Measurements from ENCODE around the gene TCF12.

- TF ChIP-seq, protein P1, sequence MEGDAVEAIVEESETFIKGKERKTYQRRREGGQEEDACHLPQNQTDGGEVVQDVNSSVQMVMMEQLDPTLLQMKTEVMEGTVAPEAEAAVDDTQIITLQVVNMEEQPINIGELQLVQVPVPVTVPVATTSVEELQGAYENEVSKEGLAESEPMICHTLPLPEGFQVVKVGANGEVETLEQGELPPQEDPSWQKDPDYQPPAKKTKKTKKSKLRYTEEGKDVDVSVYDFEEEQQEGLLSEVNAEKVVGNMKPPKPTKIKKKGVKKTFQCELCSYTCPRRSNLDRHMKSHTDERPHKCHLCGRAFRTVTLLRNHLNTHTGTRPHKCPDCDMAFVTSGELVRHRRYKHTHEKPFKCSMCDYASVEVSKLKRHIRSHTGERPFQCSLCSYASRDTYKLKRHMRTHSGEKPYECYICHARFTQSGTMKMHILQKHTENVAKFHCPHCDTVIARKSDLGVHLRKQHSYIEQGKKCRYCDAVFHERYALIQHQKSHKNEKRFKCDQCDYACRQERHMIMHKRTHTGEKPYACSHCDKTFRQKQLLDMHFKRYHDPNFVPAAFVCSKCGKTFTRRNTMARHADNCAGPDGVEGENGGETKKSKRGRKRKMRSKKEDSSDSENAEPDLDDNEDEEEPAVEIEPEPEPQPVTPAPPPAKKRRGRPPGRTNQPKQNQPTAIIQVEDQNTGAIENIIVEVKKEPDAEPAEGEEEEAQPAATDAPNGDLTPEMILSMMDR (conservative IDR thresholded peaks at IDR 0.05; ENCODE audit: low read length), result no peak
- no peak for TF ChIP-seq EZH2phosphoT487 (IDR thresholded peaks at IDR 0.05; ENCODE audit: borderline replicate concordance)
Observed at GRCh38 chr15:57227899-57228298, 309.5 kb downstream of the TCF12 start.
